H1 (cell line): ENCODE results near the gene NHERF2. TPM values are rescaled to one million over a fixed set of nuclear protein-coding genes. Genes with fewer than 3 reads are reported as not detected.

Source experiments
- CTCF ChIA-PET: fragments of 300-600 bp; sonication (Branson Sonifier 250); formaldehyde crosslinking; loops from one replicate; lab custom pipeline; 2021; ENCODE audit not compliant: partially characterized antibody; lab: Charles Lee
- POLR2A ChIA-PET: fragments of 300-600 bp; sonication (Branson Sonifier 250); formaldehyde crosslinking; loops from one replicate; lab custom pipeline; 2021; ENCODE audit warnings: inconsistent platforms; ENCODE audit not compliant: partially characterized antibody; lab: Charles Lee
- DNase-seq, 2 experiments: peaks; one replicate each; pipeline versions ENCODE4 v3.0.0 to v3.0.0-alpha.2; 2010 to 2022; ENCODE audit warnings: low spot score in 2 of 2, low read depth in 1 of 2, mixed read lengths in 1 of 2
- FAIRE-seq: peaks from 2 replicates; lab custom pipeline; 2011; peaks lifted over from hg19 to GRCh38; lab: Jason Lieb, UNC
- H2AFZ ChIP-seq: 2 replicates; pipeline ENCODE4 v1.8.1; 2012; ENCODE audit warnings: low read length, inconsistent platforms
- H2AK5ac ChIP-seq: 2 replicates; pipeline ENCODE4 v1.6.1; 2013; ENCODE audit warnings: low read depth, low read length
- H2BK120ac ChIP-seq: replicated peaks from 2 replicates; pipeline ENCODE3; 2013; ENCODE audit warnings: low read depth, low read length, inconsistent platforms
- H2BK12ac ChIP-seq: 2 replicates; pipeline ENCODE4 v1.6.1; 2013; ENCODE audit warnings: low read depth, low read length
- H2BK15ac ChIP-seq: 2 replicates; pipeline ENCODE4 v1.6.1; 2013; ENCODE audit warnings: low read length
- H2BK20ac ChIP-seq: 2 replicates; pipeline ENCODE4 v1.6.1; 2013; ENCODE audit warnings: low read length
- H2BK5ac ChIP-seq: 2 replicates; pipeline ENCODE4 v1.6.1; 2013; ENCODE audit warnings: low read depth, low read length
- H3K14ac ChIP-seq: 2 replicates; pipeline ENCODE4 v1.6.1; 2013; ENCODE audit warnings: inconsistent platforms; ENCODE audit not compliant: insufficient read length
- H3K18ac ChIP-seq: 2 replicates; pipeline ENCODE4 v1.6.1; 2013; ENCODE audit warnings: low read length; ENCODE audit errors: extremely low read depth
- H3K23ac ChIP-seq: 2 replicates; pipeline ENCODE4 v1.6.1; 2013; ENCODE audit warnings: inconsistent platforms; ENCODE audit not compliant: insufficient read length
- H3K23me2 ChIP-seq: 2 replicates; pipeline ENCODE4 v1.6.1; 2013; ENCODE audit warnings: low read depth, low read length
- H3K27ac ChIP-seq: 2 replicates; pipeline ENCODE4 v1.6.1; 2011; ENCODE audit warnings: low read depth, low read length, inconsistent platforms
- H3K27me3 ChIP-seq, 4 experiments: replicated peaks in 1 of 4; 1 replicate in 1 of 4; 2 replicates in 3 of 4; pipeline versions ENCODE4 v1.6.1 to v1.8.1; 2011 to 2013; ENCODE audit warnings: low read length in 3 of 4, mild to moderate bottlenecking in 3 of 4, inconsistent platforms in 2 of 4, mixed read lengths in 2 of 4, moderate library complexity in 1 of 4; ENCODE audit not compliant: control insufficient read depth in 3 of 4, insufficient read depth in 3 of 4; ENCODE audit errors: extremely low read depth in 1 of 4
- H3K36me3 ChIP-seq, 4 experiments: 2 replicates each; pipeline versions ENCODE4 v1.6.1 to v1.8.1; 2011 to 2013; ENCODE audit warnings: mild to moderate bottlenecking in 4 of 4, low read length in 3 of 4, moderate library complexity in 2 of 4, control low read depth in 1 of 4, inconsistent platforms in 1 of 4; ENCODE audit not compliant: insufficient read depth in 4 of 4, control insufficient read depth in 2 of 4
- H3K4ac ChIP-seq: replicated peaks from 2 replicates; pipeline ENCODE3; 2013; ENCODE audit warnings: low read length, low read depth, mixed read lengths, inconsistent platforms; ENCODE audit not compliant: insufficient read length
- H3K4me1 ChIP-seq, 4 experiments: replicated peaks in 1 of 4; 1 replicate in 1 of 4; 2 replicates in 3 of 4; pipeline versions ENCODE4 v1.6.1 to v1.8.1; 2011 to 2013; ENCODE audit warnings: low read length in 3 of 4, inconsistent platforms in 2 of 4, mixed read lengths in 1 of 4; ENCODE audit not compliant: insufficient read depth in 4 of 4, control insufficient read depth in 3 of 4
- H3K4me2 ChIP-seq, 2 experiments: 2 replicates each; pipeline versions ENCODE4 v1.6.1 to v1.8.1; 2011 to 2013; ENCODE audit warnings: low read depth in 2 of 2, low read length in 2 of 2, control low read depth in 1 of 2, inconsistent platforms in 1 of 2, mild to moderate bottlenecking in 1 of 2; ENCODE audit not compliant: insufficient read depth in 1 of 2
- H3K4me3 ChIP-seq, 4 experiments: fragments of 200-600, 300-600 bp in 1 of 4; sonication (generic), shearing (Covaris generic), sonication (Bioruptor Twin) in 1 of 4; 2 replicates each; pipeline versions ENCODE4 v1.5.1 to v1.8.1; 2011 to 2016; ENCODE audit warnings: low read length in 4 of 4, low read depth in 3 of 4, control low read depth in 2 of 4, inconsistent platforms in 2 of 4, mild to moderate bottlenecking in 2 of 4, mixed read lengths in 1 of 4, moderate library complexity in 1 of 4; ENCODE audit not compliant: insufficient read depth in 2 of 4; ENCODE audit errors: extremely low read depth in 1 of 4
- H3K56ac ChIP-seq: replicated peaks from 2 replicates; pipeline ENCODE3; 2013; ENCODE audit warnings: low read depth, mild to moderate bottlenecking, mixed read lengths, low read length, inconsistent platforms; ENCODE audit not compliant: insufficient read length
- H3K79me1 ChIP-seq: 2 replicates; pipeline ENCODE4 v1.6.1; 2013; ENCODE audit warnings: low read depth, low read length, control low read depth
- H3K79me2 ChIP-seq, 2 experiments: 2 replicates each; pipeline versions ENCODE4 v1.6.1 to v1.8.1; 2012 to 2013; ENCODE audit warnings: low read length in 2 of 2, mild to moderate bottlenecking in 2 of 2, inconsistent platforms in 1 of 2; ENCODE audit not compliant: insufficient read depth in 2 of 2, control insufficient read depth in 1 of 2
- H3K9ac ChIP-seq, 4 experiments: replicated peaks in 1 of 4; 1 replicate in 1 of 4; 2 replicates in 3 of 4; pipeline versions ENCODE4 v1.6.1 to v1.8.1; 2011 to 2013; ENCODE audit warnings: low read depth in 3 of 4, low read length in 3 of 4, control low read depth in 2 of 4, mild to moderate bottlenecking in 2 of 4, moderate library complexity in 2 of 4, inconsistent platforms in 1 of 4; ENCODE audit errors: extremely low read depth in 1 of 4
- H3K9me3 ChIP-seq, 2 experiments: 2 replicates each; pipeline versions ENCODE4 v1.6.1 to v1.8.1; 2012 to 2013; ENCODE audit warnings: mild to moderate bottlenecking in 2 of 2, moderate library complexity in 2 of 2, control low read depth in 1 of 2, inconsistent platforms in 1 of 2, low read depth in 1 of 2, low read length in 1 of 2, mixed read lengths in 1 of 2; ENCODE audit not compliant: insufficient read depth in 2 of 2
- H4K20me1 ChIP-seq, 2 experiments: replicated peaks in 1 of 2; 2 replicates each; pipeline versions ENCODE3 to v1.8.1; 2011 to 2013; ENCODE audit warnings: inconsistent platforms in 2 of 2, low read length in 2 of 2, mild to moderate bottlenecking in 1 of 2; ENCODE audit not compliant: insufficient read depth in 2 of 2, control insufficient read depth in 1 of 2
- H4K5ac ChIP-seq: 2 replicates; pipeline ENCODE4 v1.6.1; 2013; ENCODE audit warnings: low read length, low read depth, mixed read lengths, inconsistent platforms; ENCODE audit not compliant: insufficient read length
- H4K8ac ChIP-seq: 2 replicates; pipeline ENCODE4 v1.8.0; 2013; ENCODE audit warnings: mild to moderate bottlenecking, moderate library complexity, low read length, inconsistent platforms; ENCODE audit not compliant: insufficient read depth; ENCODE audit errors: extremely low read depth
- H4K91ac ChIP-seq: replicated peaks from 2 replicates; pipeline ENCODE3; 2013; ENCODE audit warnings: low read length, mixed read lengths, inconsistent platforms; ENCODE audit not compliant: insufficient read length
- BACH1 ChIP-seq: IDR thresholded peaks from 2 replicates; pipeline ENCODE4 v1.6.1; 2012; ENCODE audit warnings: low read length, improper control_type of control experiment
- CHD2 ChIP-seq: IDR thresholded peaks from 2 replicates; pipeline ENCODE4 v1.6.1; 2012; ENCODE audit warnings: low read length, improper control_type of control experiment
- GTF2F1 ChIP-seq: IDR thresholded peaks from 2 replicates; pipeline ENCODE4 v1.6.1; 2012; ENCODE audit warnings: low read depth, low read length, improper control_type of control experiment, borderline replicate concordance
- MAFK ChIP-seq: IDR thresholded peaks from 2 replicates; pipeline ENCODE4 v1.6.1; 2012; ENCODE audit warnings: low read depth, mild to moderate bottlenecking, improper control_type of control experiment, low read length
- NRF1 ChIP-seq: IDR thresholded peaks from 2 replicates; pipeline ENCODE4 v1.6.1; 2011; ENCODE audit warnings: mild to moderate bottlenecking, low read depth, low read length, improper control_type of control experiment
- POLR2A ChIP-seq, 2 experiments: IDR thresholded peaks; 1 replicate in 1 of 2; 2 replicates in 1 of 2; pipeline ENCODE4 v1.6.1; 2011; ENCODE audit warnings: low read depth in 2 of 2, low read length in 2 of 2, mild to moderate bottlenecking in 2 of 2; ENCODE audit errors: control extremely low read depth in 1 of 2
- POLR2AphosphoS5 ChIP-seq: IDR thresholded peaks from 2 replicates; pipeline ENCODE4 v1.6.1; 2011; ENCODE audit warnings: low read depth, low read length
- SIRT6 ChIP-seq: IDR thresholded peaks from one replicate; pipeline ENCODE4 v1.7.1; 2012; ENCODE audit warnings: low read length, inconsistent platforms
- SP4 ChIP-seq: IDR thresholded peaks from 2 replicates; pipeline ENCODE4 v1.6.1; 2012; ENCODE audit warnings: low read length, inconsistent platforms
- SUZ12 ChIP-seq: fragments of 200-600 bp; sonication (generic); IDR thresholded peaks from 2 replicates; pipeline ENCODE4 v1.6.1; 2012; ENCODE audit warnings: mild to moderate bottlenecking, inconsistent platforms, low read length, moderate library complexity, mixed read lengths
- WGBS, 2 experiments: shearing (Covaris generic) in 1 of 2; methylation state at CpG; one replicate each; pipeline versions ENCODE4 v1.1.6 to v1.1.7; 2013 to 2015; ENCODE audit warnings: low lambda C conversion rate in 2 of 2, mixed read lengths in 2 of 2, inconsistent platforms in 1 of 2, low coverage in 1 of 2, missing lambda C conversion rate in 1 of 2; ENCODE audit not compliant: insufficient replicate concordance in 2 of 2, insufficient coverage in 1 of 2, insufficient read length in 1 of 2; ENCODE audit errors: extremely low coverage in 1 of 2, missing lambda C conversion rate in 1 of 2; 5-methylcytosine and 5-hydroxymethylcytosine counted together
- polyA plus RNA-seq, 7 experiments: library from polyadenylated mRNA; depleted of rRNA in 3 of 7; stranded (reverse) in 5 of 7; unstranded in 2 of 7; fragments of >200 nt in 5 of 7; fragments of 200-250 nt in 2 of 7; gene quantifications; 1 replicate in 5 of 7; 2 replicates in 1 of 7; 4 replicates in 1 of 7; pipeline versions ENCODE4 v1.2.1 to v1.2.3, GENCODE V29; 2011 to 2013; ENCODE audit warnings: missing spikeins in 2 of 7, mixed read lengths in 2 of 7
- total RNA-seq: library from RNA; stranded (reverse); fragmentation: NEBNext Ultra II Directional; extraction: Animal tissue kit (Norgen Biotek cat#: 25700); gene quantifications from 2 replicates; pipeline ENCODE4 v1.2.1, GENCODE V29; 2021

NHERF2 gene
- total and polyA plus RNA-seq, 2 of the 8 experiments (the other 6 are each of a cell fraction or from before 2014, with no cell fraction given) = 13.9 to 19.3 TPM

DNA sequence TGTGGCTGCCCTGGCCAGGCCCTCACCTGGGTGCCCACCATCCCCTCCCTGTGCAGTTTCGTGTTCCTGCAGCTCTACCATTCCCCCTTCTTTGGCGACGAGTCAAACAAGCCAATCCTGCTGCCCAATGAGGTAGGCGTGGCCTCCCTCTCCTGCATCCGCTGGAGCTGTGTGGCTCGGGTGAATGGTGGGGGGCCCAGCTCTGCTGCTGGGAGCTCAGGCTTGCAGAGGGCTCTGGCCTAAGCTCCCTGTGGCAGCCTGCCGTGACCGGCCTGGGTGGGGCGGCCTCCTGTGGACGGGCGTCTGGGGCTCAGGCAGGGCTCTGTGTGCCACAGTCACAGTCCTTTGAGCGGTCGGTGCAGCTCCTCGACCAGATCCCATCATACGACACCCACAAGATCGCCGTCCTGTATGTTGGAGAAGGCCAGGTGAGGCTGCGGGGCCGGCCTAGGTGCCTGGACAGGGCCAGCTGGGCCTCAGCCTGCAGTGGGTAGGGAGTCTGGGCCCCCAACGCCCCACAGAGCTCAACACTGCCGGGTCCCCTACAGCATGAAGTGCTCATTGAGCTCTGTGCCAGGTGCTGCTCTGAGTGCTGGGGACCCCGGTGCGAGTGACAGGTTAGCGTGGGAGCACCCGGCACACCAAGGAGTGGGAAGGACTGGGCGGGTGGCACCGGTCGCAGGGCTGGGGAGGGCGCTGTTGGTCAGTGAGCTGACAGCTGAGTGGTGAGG, 58.4 kb downstream of the NHERF2 start:
- no peak overlapping the region for H2BK15ac ChIP-seq
- no peak overlapping the region for H3K18ac ChIP-seq
- H3K79me1 ChIP-seq = no peaks in the 10 kb centered on the region
- TF ChIP-seq POLR2A (IDR thresholded peaks at IDR 0.05; ENCODE audit: control extremely low read depth in 1 of 2, low read depth in 2 of 2, low read length in 2 of 2) (no peak), MAFK (no peak), SUZ12 (no peak), BACH1 (no peak), POLR2AphosphoS5 (no peak), SP4 (no peak), CHD2 (no peak), NRF1 (no peak), SIRT6 (no peak), GTF2F1 (no peak)
- TF ChIP-seq, all 59 proteins: peak for 0
- Histone ChIP-seq H4K8ac (no peak overlapping the region), H3K36me3 (peaks cover 0 to 37% (median 0%) of the 10 kb centered on the region in 4 experiments; a peak in 5 of 8 replicates), H3K9me3 (no peaks in the 10 kb centered on the region), H3K27ac (no peak overlapping the region), H2BK120ac (no peak overlapping the region), H4K91ac (no peak overlapping the region), H4K20me1 (peaks cover under 1 to 8% of the 10 kb centered on the region in 2 experiments), H3K4ac (no peak overlapping the region), H3K4me1 (no peaks in the 10 kb centered on the region; a peak in 2 of 7 replicates), H3K14ac (no peak overlapping the region), H3K56ac (no peak overlapping the region), H3K4me3 (no peak overlapping the region), H2AK5ac (no peak overlapping the region), H3K23ac (no peak overlapping the region), H3K23me2 (no peaks in the 10 kb centered on the region), H3K4me2 (no peak overlapping the region), H2AFZ (no peak overlapping the region), H2BK12ac (no peak overlapping the region), H3K27me3 (no peaks in the 10 kb centered on the region), H2BK5ac (no peak overlapping the region), H3K9ac (no peak overlapping the region), H4K5ac (no peak overlapping the region), H2BK20ac (no peak overlapping the region), H3K79me2 (no peaks in the 10 kb centered on the region)
- 93% methylated on average over 28 of the region's 29 CpGs; no CpG with 5 or more reads in 1 of the 2 experiments for WGBS, 2 experiments
- ChIA-PET POLR2A (interaction anchor here (0.8 to 3.6 kb wide), 7 partner anchors 8 to 70 kb away, joined by 3 to 11 read pairs (median 7); partner anchors contain the start of genes NTHL1, TRAF7 and TSC2), CTCF (interaction anchor here (0.6 to 3.8 kb wide), 10 partner anchors 12 to 81 kb away, joined by 3 to 15 read pairs (median 8); no protein-coding TSS in a partner anchor)
- no peak for FAIRE-seq
- no peak for DNase-seq
